SU-DHL-6 (cell line): ENCODE measurements around the gene RPL23.

ENCODE experiments used
- H2AFZ ChIP-seq: fragments of 200-600 bp; sonication (generic); 2 replicates; pipeline ENCODE4 v1.6.1; 2014; ENCODE audit warnings: low read depth, mild to moderate bottlenecking, moderate library complexity, mixed read lengths, antibody characterized with exemption, low read length; ENCODE audit not compliant: severe bottlenecking
- H3F3A ChIP-seq: fragments of 200-600 bp; shearing (Covaris generic); 2 replicates; pipeline ENCODE4 v1.6.0; 2016; ENCODE audit warnings: antibody characterized with exemption, mild to moderate bottlenecking; ENCODE audit not compliant: insufficient read depth
- H3K27ac ChIP-seq: fragments of 200-600 bp; sonication (generic); 2 replicates; pipeline ENCODE4 v1.5.1; 2016; ENCODE audit warnings: low read depth, mild to moderate bottlenecking, low read length, moderate library complexity, mixed read lengths
- H3K27me3 ChIP-seq: fragments of 200-600 bp; sonication (generic), shearing (Covaris generic); 2 replicates; pipeline ENCODE4 v1.6.0; 2014; ENCODE audit warnings: mild to moderate bottlenecking, low read length
- H3K36me3 ChIP-seq: fragments of 200-600 bp; sonication (generic); 2 replicates; pipeline ENCODE4 v1.6.1; 2014; ENCODE audit warnings: mild to moderate bottlenecking, low read length, mixed read lengths
- H3K4me2 ChIP-seq: fragments of 300-600, 200-600 bp; shearing (Covaris generic), sonication (generic); 2 replicates; pipeline ENCODE4 v1.6.0; 2014; ENCODE audit warnings: low read length, low read depth, mild to moderate bottlenecking; ENCODE audit not compliant: poor library complexity, severe bottlenecking
- H3K4me3 ChIP-seq: fragments of 200-600 bp; sonication (generic); 2 replicates; pipeline ENCODE4 v1.5.1; 2014; ENCODE audit warnings: antibody characterized with exemption, low read length, mild to moderate bottlenecking, mixed read lengths; ENCODE audit not compliant: insufficient read depth, poor library complexity, severe bottlenecking
- H3K79me2 ChIP-seq: fragments of 200-600 bp; sonication (generic); 2 replicates; pipeline ENCODE4 v1.6.1; 2014; ENCODE audit warnings: mild to moderate bottlenecking, low read length, moderate library complexity; ENCODE audit not compliant: insufficient read depth
- H3K9ac ChIP-seq: fragments of 200-600 bp; sonication (generic); 2 replicates; pipeline ENCODE4 v1.7.0; 2014; ENCODE audit warnings: mild to moderate bottlenecking, low read length
- H3K9me2 ChIP-seq: fragments of 200-600 bp; sonication (generic); replicated peaks from 2 replicates; pipeline ENCODE4 v1.6.1; 2014; ENCODE audit warnings: low read length; ENCODE audit not compliant: insufficient read depth
- H3K9me3 ChIP-seq: fragments of 200-600 bp; sonication (generic); 2 replicates; pipeline ENCODE4 v1.6.1; 2014; ENCODE audit warnings: low read length, mixed read lengths; ENCODE audit not compliant: insufficient read depth
- H4K20me1 ChIP-seq: fragments of 200-600 bp; sonication (generic); 2 replicates; pipeline ENCODE4 v1.6.1; 2014; ENCODE audit warnings: low read depth, mild to moderate bottlenecking, antibody characterized with exemption, low read length, moderate library complexity, mixed read lengths
- CTCF ChIP-seq: fragments of 200-600 bp; sonication (generic); IDR thresholded peaks from one replicate; pipeline ENCODE4 v1.5.1; 2017; ENCODE audit warnings: antibody characterized with exemption, mild to moderate bottlenecking, low read length, moderate library complexity; ENCODE audit not compliant: insufficient read depth, poor library complexity, severe bottlenecking
- EZH2phosphoT487 ChIP-seq: fragments of 200-600 bp; sonication (generic), shearing (Covaris generic); conservative IDR thresholded peaks from 2 replicates; pipeline ENCODE4 v1.6.1; 2018; ENCODE audit warnings: mild to moderate bottlenecking, antibody characterized with exemption, low read length, moderate library complexity, mixed read lengths

RPL23 gene

GRCh38 chr17:38893607-38894006, 40.1 kb upstream of the RPL23 start:
- Histone ChIP-seq H4K20me1 (no peaks in the 10 kb centered on the region), H3K27ac (no peak overlapping the region)
- no peak for TF ChIP-seq CTCF

GRCh38 chr17:38893113-38893512, 39.6 kb upstream of the RPL23 start:
- H4K20me1 ChIP-seq, result no peaks in the 10 kb centered on the region
- H3K9ac ChIP-seq, result no peak overlapping the region
- H2AFZ ChIP-seq, result no peak overlapping the region
- no peaks in the 10 kb centered on the region for H3K27me3 ChIP-seq
- no peaks in the 10 kb centered on the region for H3K9me3 ChIP-seq
- H3K4me2 ChIP-seq, result no peak overlapping the region
- TF ChIP-seq EZH2phosphoT487, result no peak
- TF ChIP-seq CTCF, result no peak
- H3F3A ChIP-seq, result peaks cover 3% of the 10 kb centered on the region; the same call in 1 of the 2 replicates
- 0 out of 2 replicates have a peak, but pooled peaks cover 4% of the 10 kb centered on the region for H3K79me2 ChIP-seq
- H3K4me3 ChIP-seq, result no peak overlapping the region
- H3K9me2 ChIP-seq, result no peaks in the 10 kb centered on the region
- H3K27ac ChIP-seq, result no peak overlapping the region
- no peaks in the 10 kb centered on the region for H3K36me3 ChIP-seq

More at GRCh38 chr17:38893607-38894006, 40.1 kb upstream of the RPL23 start:
- Histone ChIP-seq H3F3A (peaks cover 8% of the 10 kb centered on the region; the same call in 1 of the 2 replicates), H3K27me3 (no peaks in the 10 kb centered on the region), H3K9me2 (no peaks in the 10 kb centered on the region), H3K9ac (no peak overlapping the region), H3K9me3 (no peaks in the 10 kb centered on the region), H3K4me2 (no peak overlapping the region), H2AFZ (no peak overlapping the region), H3K36me3 (no peaks in the 10 kb centered on the region), H3K79me2 (0 out of 2 replicates have a peak, but pooled peaks cover under 1% of the 10 kb centered on the region), H3K4me3 (no peak overlapping the region)

- no peak overlapping the region for H3K4me3 ChIP-seq
These were observed 39.1 kb upstream of the RPL23 start for GRCh38 chr17:38892620-38893019.

More at GRCh38 chr17:38892620-38893019, 39.1 kb upstream of the RPL23 start:
- Histone ChIP-seq H3K4me2 (no peak overlapping the region), H3K79me2 (0 out of 2 replicates have a peak, but pooled peaks cover 4% of the 10 kb centered on the region), H4K20me1 (no peaks in the 10 kb centered on the region), H3K36me3 (no peaks in the 10 kb centered on the region), H3K27ac (no peak overlapping the region), H3K9ac (no peak overlapping the region), H3K27me3 (no peaks in the 10 kb centered on the region), H3F3A (no peaks in the 10 kb centered on the region), H3K9me2 (no peaks in the 10 kb centered on the region), H3K9me3 (no peaks in the 10 kb centered on the region), H2AFZ (no peak overlapping the region)
- TF ChIP-seq CTCF (no peak), EZH2phosphoT487 (no peak)
